HuH-7.5 (cell line): ENCODE data around the gene GSTT2.
"Not testable (repeated sequence)": the region's sequence is repeated elsewhere in the genome, so short reads cannot be mapped to it uniquely, and the experiment has no call there.

Experiments
- DNase-seq: peaks from one replicate; pipeline ENCODE4 v3.0.0; 2011; ENCODE audit warnings: low spot score

Gene GSTT2

GRCh38 chr22:23974345-23974744 is 5.6 kb upstream of the GSTT2 start, which contains the start of gene DDT:
Gene DDT, minus strand, starts transcription at chr22:23974441. Its CDS starts 27 bp downstream, at chr22:23974414.
- not testable (repeated sequence) for DNase-seq

GRCh38 chr22:23974836-23975352 is 5.0 kb upstream of the GSTT2 start:
- DNase-seq: not testable (repeated sequence)

GRCh38 chr22:23977304-23977703 is 2.6 kb upstream of the GSTT2 start:
- not testable (repeated sequence) for DNase-seq

GRCh38 chr22:23980567-23980966 is 633 bp downstream of the GSTT2 start:
- not testable (repeated sequence) for DNase-seq

- DNase-seq: no peak
These were observed 4.5 kb downstream of the GSTT2 start for GRCh38 chr22:23984430-23984829.

- DNase-seq: not testable (repeated sequence)
These were observed 6.2 kb downstream of the GSTT2 start for GRCh38 chr22:23986089-23986488.

- DNase-seq: not testable (repeated sequence)
These were observed 6.7 kb downstream of the GSTT2 start for GRCh38 chr22:23986538-23987178.

- not testable (repeated sequence) for DNase-seq
These were observed 9.8 kb downstream of the GSTT2 start for GRCh38 chr22:23989583-23990244.

- DNase-seq: not testable (repeated sequence)
These were observed 13.1 kb downstream of the GSTT2 start for GRCh38 chr22:23993080-23993479.

- DNase-seq: not testable (repeated sequence)
These were observed 13.7 kb downstream of the GSTT2 start for GRCh38 chr22:23993581-23994177.

GRCh38 chr22:23997092-23997491 is 17.2 kb downstream of the GSTT2 start:
- DNase-seq: no peak

GRCh38 chr22:23999779-24000178 is 19.8 kb downstream of the GSTT2 start:
- not testable (repeated sequence) for DNase-seq

GRCh38 chr22:24001314-24001713 is 21.4 kb downstream of the GSTT2 start:
- no peak for DNase-seq

- DNase-seq: no peak
These were observed 22.3 kb downstream of the GSTT2 start for GRCh38 chr22:24002272-24002671.

- DNase-seq: no peak
These were observed 22.9 kb downstream of the GSTT2 start for GRCh38 chr22:24002851-24003250.

- no peak for DNase-seq
These were observed 24.0 kb downstream of the GSTT2 start for GRCh38 chr22:24003887-24004286.

GRCh38 chr22:24005201-24005600 is 25.3 kb downstream of the GSTT2 start, which contains the start of gene GSTT4:
Gene GSTT4, minus strand, starts transcription at chr22:24005453. Its CDS starts 97 bp downstream, at chr22:24005356.
- DNase-seq: no peak

- no peak for DNase-seq
These were observed 26.4 kb downstream of the GSTT2 start for GRCh38 chr22:24006207-24006913.

GRCh38 chr22:24006914-24007214 is 26.9 kb downstream of the GSTT2 start:
- no peak for DNase-seq

GRCh38 chr22:24007253-24008021 is 27.5 kb downstream of the GSTT2 start:
- no peak for DNase-seq

- no peak for DNase-seq
These were observed 28.0 kb downstream of the GSTT2 start for GRCh38 chr22:24008022-24008283.
